ENCODE measurements around the gene UQCC5. TPM values are rescaled to one million over a fixed set of nuclear protein-coding genes. Genes with fewer than 3 reads are reported as not detected.
A peak's percentile ranks its signal among the peaks of the same experiment; 100 is the strongest.

Gene UQCC5
- total RNA-seq, 1 donor from 2014 or later = 26.2 TPM

- H3K27ac Mint-ChIP-seq (ENCODE audit: unreplicated experiment) = no peak overlapping the region
- no peaks in the 10 kb centered on the region for H3K27me3 Mint-ChIP-seq (ENCODE audit: low read depth)
- TF ChIP-seq CTCF (conservative IDR thresholded peaks at IDR 0.05) = no peak
- H3K4me3 Mint-ChIP-seq = no peak overlapping the region
- no peak for DNase-seq (ENCODE audit: low read depth, low spot score)
- H3K36me3 Mint-ChIP-seq (ENCODE audit: low read depth) = peaks cover 6% of the 10 kb centered on the region
- peaks cover 17% of the 10 kb centered on the region for H3K4me1 Mint-ChIP-seq
- H3K9me3 Mint-ChIP-seq = no peaks in the 10 kb centered on the region
Observed at GRCh38 chr3:52546111-52546901, 9.9 kb downstream of the UQCC5 start.

GRCh38 chr3:52547143-52547542 lies 10.7 kb downstream of the UQCC5 start:
- Mint-ChIP-seq H3K4me3 (no peak overlapping the region), H3K27me3 (ENCODE audit: low read depth) (no peaks in the 10 kb centered on the region), H3K36me3 (ENCODE audit: low read depth) (peaks cover 8% of the 10 kb centered on the region), H3K27ac (ENCODE audit: unreplicated experiment) (no peak overlapping the region), H3K9me3 (no peaks in the 10 kb centered on the region), H3K4me1 (peaks cover 17% of the 10 kb centered on the region)
- no peak for TF ChIP-seq CTCF (conservative IDR thresholded peaks at IDR 0.05)
- DNase-seq (ENCODE audit: low read depth, low spot score) = no peak

- Mint-ChIP-seq H3K4me3 (no peak overlapping the region), H3K4me1 (peaks cover 5% of the 10 kb centered on the region), H3K27ac (ENCODE audit: unreplicated experiment) (peak overlapping the region; percentile 19), H3K9me3 (no peaks in the 10 kb centered on the region), H3K27me3 (ENCODE audit: low read depth) (no peaks in the 10 kb centered on the region), H3K36me3 (ENCODE audit: low read depth) (peaks cover 12% of the 10 kb centered on the region)
- TF ChIP-seq CTCF (conservative IDR thresholded peaks at IDR 0.05) = no peak
- DNase-seq (ENCODE audit: low read depth, low spot score) = no peak
Observed at GRCh38 chr3:52551118-52551517, 14.7 kb downstream of the UQCC5 start.

GRCh38 chr3:52552089-52552488 lies 15.7 kb downstream of the UQCC5 start:
- no peaks in the 10 kb centered on the region for H3K27me3 Mint-ChIP-seq (ENCODE audit: low read depth)
- peaks cover under 1% of the 10 kb centered on the region for H3K4me1 Mint-ChIP-seq
- H3K9me3 Mint-ChIP-seq = no peaks in the 10 kb centered on the region
- no peak for DNase-seq (ENCODE audit: low read depth, low spot score)
- TF ChIP-seq CTCF (conservative IDR thresholded peaks at IDR 0.05) = no peak
- H3K36me3 Mint-ChIP-seq (ENCODE audit: low read depth) = peaks cover 12% of the 10 kb centered on the region
- H3K4me3 Mint-ChIP-seq = no peak overlapping the region
- H3K27ac Mint-ChIP-seq (ENCODE audit: unreplicated experiment) = no peak overlapping the region

GRCh38 chr3:52554026-52554755 lies 17.8 kb downstream of the UQCC5 start:
- Mint-ChIP-seq H3K27ac (ENCODE audit: unreplicated experiment) (no peak overlapping the region), H3K4me1 (peaks cover 10% of the 10 kb centered on the region), H3K36me3 (ENCODE audit: low read depth) (peaks cover 20% of the 10 kb centered on the region), H3K27me3 (ENCODE audit: low read depth) (no peaks in the 10 kb centered on the region), H3K4me3 (no peak overlapping the region), H3K9me3 (no peaks in the 10 kb centered on the region)
- DNase-seq (ENCODE audit: low read depth, low spot score) = no peak
- TF ChIP-seq CTCF (conservative IDR thresholded peaks at IDR 0.05) = no peak
